NCI-H2196 treated with DMSO at 0.1 percent for 48 hours (cell line): ENCODE results near the gene NALCN.

ENCODE experiments used
- DNase-seq: peaks from one replicate; lab custom pipeline; 2025; ENCODE audit not compliant: unreplicated experiment; lab: John Stamatoyannopoulos, UW

The NALCN gene

GRCh38 chr13:101416181-101417042 is at the start of gene NALCN:
Gene NALCN, minus strand, starts transcription at chr13:101416508. Its CDS starts 17,382 bp downstream, at chr13:101399126.
- no peak for DNase-seq

GRCh38 chr13:101465877-101466276 is 49.6 kb upstream of the NALCN start:
- DNase-seq: no peak

DNA sequence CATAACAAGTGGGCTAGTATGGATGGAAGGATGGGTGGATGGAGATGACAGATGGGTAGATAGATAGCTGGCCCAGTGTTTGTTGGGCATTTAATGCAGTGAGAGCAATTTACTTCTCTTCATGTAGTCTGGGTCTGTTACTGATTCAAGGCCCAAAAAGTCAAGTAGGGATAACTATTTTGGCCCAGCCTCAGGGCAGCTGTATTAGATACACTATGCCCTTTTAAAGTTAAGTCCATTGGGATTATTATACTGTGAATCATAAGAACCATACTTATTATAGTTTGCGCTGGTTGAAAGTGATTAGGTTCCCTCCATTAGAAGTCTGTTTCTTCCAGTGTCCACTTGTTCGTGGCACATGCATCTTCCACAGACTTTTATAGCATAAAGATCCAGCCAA is 40.9 kb upstream of the NALCN start:
- no peak for DNase-seq

DNA sequence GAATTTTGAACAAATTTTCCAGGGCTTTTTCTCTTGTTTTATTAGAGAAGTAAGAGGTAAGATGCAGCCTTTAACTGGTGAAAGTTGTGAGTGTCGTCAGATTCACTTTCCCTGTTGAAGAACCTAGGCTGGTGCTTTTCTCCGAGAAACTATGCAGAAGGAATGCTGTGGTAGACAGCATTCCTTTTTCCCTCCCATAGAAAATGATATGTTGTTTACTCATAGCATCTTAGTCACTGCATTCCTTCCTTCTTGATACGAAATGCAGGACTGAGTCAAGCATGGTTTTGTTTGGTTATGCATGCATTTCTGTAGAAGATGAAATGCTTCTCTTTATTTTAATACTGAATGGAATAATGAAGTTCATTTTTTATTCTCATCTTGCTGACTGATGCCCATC is 39.6 kb upstream of the NALCN start:
- DNase-seq: no peak

DNA sequence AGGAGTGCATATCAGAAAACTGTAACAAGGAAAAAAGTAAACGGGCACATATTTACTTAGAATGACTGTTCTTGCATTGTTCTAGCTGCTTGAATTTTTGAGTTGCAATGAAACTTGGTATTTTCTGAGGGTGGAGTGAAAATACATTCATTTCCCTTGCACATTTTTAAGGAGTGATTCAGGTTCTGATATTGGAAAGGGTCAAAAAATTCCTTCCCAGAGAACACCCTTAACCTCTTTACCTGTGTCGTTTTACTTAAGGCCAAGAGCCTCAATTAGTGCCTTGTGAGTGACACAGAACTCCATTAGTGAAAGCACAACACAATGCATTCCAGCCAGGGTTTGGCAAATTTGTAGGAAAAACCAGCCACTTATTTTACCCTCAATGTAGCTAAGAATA is 38.5 kb upstream of the NALCN start:
- DNase-seq: no peak

DNA sequence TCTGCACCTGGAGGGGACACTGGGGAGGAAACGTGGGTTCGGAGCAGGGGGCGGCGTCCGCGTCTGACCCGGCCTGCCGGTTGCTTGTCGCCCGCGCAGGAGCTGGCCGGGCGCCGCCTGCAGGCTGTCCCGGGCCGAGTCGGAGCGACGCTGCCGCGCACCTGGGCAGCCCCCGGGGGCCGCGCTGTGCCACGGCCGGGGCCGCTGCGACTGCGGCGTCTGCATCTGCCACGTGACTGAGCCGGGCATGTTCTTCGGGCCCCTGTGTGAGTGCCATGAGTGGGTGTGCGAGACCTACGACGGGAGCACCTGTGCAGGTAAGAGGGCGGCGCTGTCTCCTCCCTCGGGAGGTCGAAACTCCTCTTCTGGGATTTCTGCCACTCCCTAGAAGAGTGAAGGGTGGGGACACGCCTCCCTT is 37.5 kb upstream of the NALCN start:
- no peak for DNase-seq

- DNase-seq: no peak
Observed at GRCh38 chr13:101452519-101453485, 36.5 kb upstream of the NALCN start, which contains the start of gene ITGBL1. Gene ITGBL1, plus strand, starts transcription at chr13:101452675. Its CDS starts 159 bp downstream, at chr13:101452834.

DNA sequence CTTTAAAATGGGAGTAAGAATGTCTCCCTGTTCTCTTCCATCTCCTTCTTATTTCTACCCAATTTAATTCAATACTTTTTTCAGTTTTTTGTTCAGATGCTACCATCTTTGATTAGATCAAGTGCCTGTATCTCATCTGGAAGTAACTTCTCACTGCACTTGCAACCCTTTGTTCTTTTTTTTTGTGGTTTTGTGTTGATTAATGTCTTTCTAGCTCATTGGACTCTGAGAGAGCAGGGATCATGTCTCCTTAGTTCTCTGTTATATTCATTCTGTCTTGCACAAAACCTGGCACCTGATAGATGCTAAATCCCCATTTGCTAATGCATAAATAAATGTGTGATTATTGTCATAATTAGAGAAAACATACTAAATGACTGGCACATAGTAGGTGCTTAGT is 35.3 kb upstream of the NALCN start:
- DNase-seq: no peak

DNA sequence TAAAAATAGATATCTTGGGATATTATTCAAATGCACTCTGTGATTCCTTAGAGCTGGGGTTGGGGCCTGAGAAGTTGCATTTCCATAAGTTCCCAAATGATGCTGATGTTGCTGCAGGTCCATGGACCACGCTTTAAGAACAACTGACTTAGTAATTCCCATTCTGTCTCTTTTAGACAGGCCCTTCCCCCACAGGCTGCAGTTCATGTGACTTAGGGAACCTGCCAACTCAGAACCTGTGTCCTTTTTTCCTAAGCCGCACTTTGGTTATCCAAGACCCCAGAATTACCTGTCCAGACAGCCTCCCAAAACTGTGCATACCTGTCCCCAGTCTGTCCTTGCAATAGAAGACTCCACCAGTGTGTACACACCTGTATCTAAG is 34.4 kb upstream of the NALCN start:
- no peak for DNase-seq

DNA sequence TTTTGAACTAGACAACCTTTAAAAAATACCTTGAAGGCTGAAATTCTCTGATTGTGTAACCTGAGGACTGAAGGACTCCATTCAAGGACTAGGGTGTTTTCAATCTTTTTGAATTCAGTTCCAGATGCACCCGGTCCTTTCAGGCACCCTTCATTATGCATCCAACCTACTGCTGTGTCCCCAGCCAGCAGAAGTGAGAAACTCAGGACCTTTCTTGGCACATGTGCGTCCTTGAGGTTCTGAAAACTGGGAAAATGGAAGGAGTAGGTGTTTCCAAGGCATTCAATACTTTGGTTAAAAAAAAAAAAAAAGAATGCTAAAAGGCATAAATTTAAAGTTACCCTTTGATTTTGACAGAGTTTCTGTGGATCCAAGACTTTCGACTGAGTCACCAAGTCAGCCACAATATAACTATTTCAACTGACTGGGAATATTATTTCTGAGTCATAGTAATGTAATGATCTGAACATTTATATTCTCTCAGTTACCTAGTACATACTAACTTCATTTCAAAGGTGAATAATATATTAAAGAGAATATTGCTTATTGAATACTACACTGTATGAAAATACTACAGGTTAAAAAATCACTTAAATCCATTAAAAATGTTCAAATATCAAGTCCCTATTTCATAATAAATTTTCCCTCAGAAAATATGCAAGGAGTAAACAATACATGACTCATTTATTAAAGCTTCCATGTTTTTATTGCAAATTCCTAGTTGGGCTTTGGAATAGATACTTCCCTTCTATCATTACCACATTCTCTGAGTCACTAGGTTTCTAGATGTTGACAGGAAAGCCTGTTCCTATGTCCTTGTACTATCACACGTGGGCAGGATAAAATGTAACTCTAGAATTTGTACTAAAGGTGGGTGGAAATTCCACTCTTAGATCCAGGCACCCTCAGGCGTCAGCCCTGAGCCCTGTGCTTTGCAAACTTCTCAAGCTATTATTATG is 33.8 kb upstream of the NALCN start:
- DNase-seq: no peak

GRCh38 chr13:101447852-101448251 is 31.5 kb upstream of the NALCN start:
- no peak for DNase-seq

DNA sequence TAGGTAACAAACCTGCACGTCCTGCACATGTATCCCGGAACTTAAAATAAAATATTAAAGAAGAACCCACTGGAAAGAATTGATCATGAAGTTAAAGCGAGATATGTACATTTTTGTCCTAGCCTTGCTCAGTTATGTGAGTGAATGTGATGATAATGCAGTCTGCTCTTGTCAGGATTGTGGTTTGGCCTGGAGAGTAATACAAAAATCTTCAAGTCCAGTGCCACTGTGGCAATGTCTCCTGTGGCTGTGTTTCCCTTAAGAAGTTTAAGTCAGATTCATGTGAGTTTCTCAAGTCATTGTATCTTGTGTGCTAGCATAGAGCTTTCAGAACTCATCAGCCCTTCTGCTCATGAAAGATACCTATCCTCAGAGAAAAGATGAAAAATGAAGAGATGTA is 18.2 kb upstream of the NALCN start:
- DNase-seq: no peak

DNA sequence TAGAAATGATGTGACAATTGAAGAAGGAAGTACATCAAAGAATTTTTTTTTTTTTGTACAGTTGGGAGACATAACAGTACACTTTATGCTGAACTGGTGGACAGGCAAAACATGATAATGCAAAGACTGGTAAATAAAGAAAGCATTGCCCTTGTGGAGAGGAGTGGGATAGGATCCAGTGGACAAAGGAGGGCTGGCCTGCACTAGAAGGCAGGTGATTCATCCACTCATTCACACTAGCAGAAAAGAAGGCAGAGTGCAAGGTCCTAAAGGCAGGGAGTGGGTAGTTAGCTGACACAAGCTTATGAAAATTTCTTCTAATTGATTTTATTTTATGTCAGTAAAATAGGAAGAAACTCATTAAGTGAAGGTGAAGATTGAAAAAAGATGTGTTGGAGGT is 17.6 kb upstream of the NALCN start:
- no peak for DNase-seq

DNA sequence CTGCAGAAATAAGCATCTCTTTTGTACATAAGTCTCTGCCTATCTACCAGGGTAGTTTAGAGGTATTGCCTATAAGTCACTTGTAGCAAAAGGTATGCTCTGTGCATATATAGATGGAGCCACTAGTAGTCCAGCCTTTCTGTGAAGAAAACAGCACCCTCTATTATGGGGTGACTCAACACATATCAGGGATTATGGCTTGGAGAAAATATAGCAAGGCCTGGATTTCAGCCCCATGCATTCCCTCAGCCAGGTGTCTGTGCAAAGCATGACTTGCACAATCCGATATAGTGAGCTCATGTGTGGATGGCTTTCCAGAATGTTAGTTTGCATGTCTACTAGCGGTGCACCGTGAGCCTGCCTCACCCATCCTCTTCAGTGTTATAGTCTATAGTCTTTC is 13.4 kb upstream of the NALCN start:
- DNase-seq: no peak

- DNase-seq: no peak
Observed at GRCh38 chr13:101425623-101426022, 9.3 kb upstream of the NALCN start.

- DNase-seq: no peak
Observed at GRCh38 chr13:101425156-101425471, 8.8 kb upstream of the NALCN start.

- no peak for DNase-seq
Observed at GRCh38 chr13:101424381-101425155, 8.3 kb upstream of the NALCN start.

GRCh38 chr13:101423872-101424271 is 7.6 kb upstream of the NALCN start:
- no peak for DNase-seq

GRCh38 chr13:101417501-101417900 is 1.2 kb upstream of the NALCN start:
- no peak for DNase-seq

- no peak for DNase-seq
Observed at GRCh38 chr13:101417043-101417406, 717 bp upstream of the NALCN start.
